CD4-positive, alpha-beta memory T cell (primary cell): ENCODE data around the gene IL22RA2. TPM values are rescaled to one million over a fixed set of nuclear protein-coding genes. Genes with fewer than 3 reads are reported as not detected.

Source experiments
- CTCF ChIA-PET: fragments of 350-600 bp; sonication (Branson Sonifier 250); formaldehyde crosslinking; loops from one replicate; lab custom pipeline; 2021; ENCODE audit warnings: inconsistent platforms; ENCODE audit not compliant: partially characterized antibody; lab: Charles Lee
- POLR2A ChIA-PET: fragments of 350-600 bp; sonication (Branson Sonifier 250); formaldehyde crosslinking; loops from one replicate; lab custom pipeline; 2021; ENCODE audit not compliant: partially characterized antibody; lab: Charles Lee
- DNase-seq, 5 donors: peaks; one replicate each; pipeline versions ENCODE4 v3.0.0 to v3.0.0-alpha.2; 2020 to 2022; ENCODE audit warnings: mixed read lengths in 1 of 5
- H3K27ac ChIP-seq: one replicate; pipeline ENCODE4 v1.7.0; 2013; ENCODE audit warnings: low read depth, low read length
- H3K27me3 ChIP-seq: 2 replicates; pipeline ENCODE4 v1.7.0; 2013; ENCODE audit warnings: mild to moderate bottlenecking, low read length, moderate library complexity; ENCODE audit not compliant: insufficient read depth
- H3K36me3 ChIP-seq: 2 replicates; pipeline ENCODE4 v1.7.0; 2013; ENCODE audit warnings: mild to moderate bottlenecking, low read length, moderate library complexity; ENCODE audit not compliant: insufficient read depth
- H3K4me1 ChIP-seq: 2 replicates; pipeline ENCODE4 v1.7.0; 2013; ENCODE audit warnings: mild to moderate bottlenecking, low read length, moderate library complexity; ENCODE audit not compliant: insufficient read depth
- H3K4me3 ChIP-seq, 2 donors: one replicate each; pipeline ENCODE4 v1.7.0; 2013; ENCODE audit warnings: low read length in 2 of 2, mild to moderate bottlenecking in 1 of 2
- H3K9me3 ChIP-seq, 2 donors: one replicate each; pipeline ENCODE4 v1.7.0; 2013; ENCODE audit warnings: low read length in 2 of 2, control low read depth in 1 of 2; ENCODE audit not compliant: control insufficient read depth in 1 of 2
- H3K27ac Mint-ChIP-seq, 7 donors: one replicate each; pipeline ENCODE4 v1.8.0; 2020 to 2021; ENCODE audit warnings: mixed read lengths in 7 of 7, mild to moderate bottlenecking in 6 of 7, inconsistent platforms in 3 of 7, moderate library complexity in 3 of 7
- H3K27me3 Mint-ChIP-seq, 2 donors: one replicate each; pipeline ENCODE4 v1.8.0; 2020 to 2021; ENCODE audit warnings: mixed read lengths in 2 of 2
- H3K36me3 Mint-ChIP-seq, 2 donors: one replicate each; pipeline ENCODE4 v1.8.0; 2020 to 2021; ENCODE audit warnings: mixed read lengths in 2 of 2, inconsistent platforms in 1 of 2, mild to moderate bottlenecking in 1 of 2
- H3K4me1 Mint-ChIP-seq, 4 donors: one replicate each; pipeline ENCODE4 v1.8.0; 2020 to 2021; ENCODE audit warnings: mixed read lengths in 4 of 4, mild to moderate bottlenecking in 1 of 4
- H3K4me3 Mint-ChIP-seq, 8 donors: one replicate each; pipeline ENCODE4 v1.8.0; 2020 to 2021; ENCODE audit warnings: mixed read lengths in 8 of 8, mild to moderate bottlenecking in 7 of 8, moderate library complexity in 6 of 8, inconsistent platforms in 3 of 8
- H3K9me3 Mint-ChIP-seq, 8 donors: one replicate each; pipeline ENCODE4 v1.8.0; 2020 to 2021; ENCODE audit warnings: mixed read lengths in 8 of 8, mild to moderate bottlenecking in 5 of 8, inconsistent platforms in 3 of 8, moderate library complexity in 1 of 8
- intact Hi-C: fragments of 100-400 bp; cut with micrococcal nuclease; formaldehyde crosslinking; loops from one replicate; pipeline ENCODE4 v1.15.1; 2023
- polyA plus RNA-seq, 2 donors: library from polyadenylated mRNA; unstranded; fragments of 300-500 nt; fragmentation: Illumina TruSeq; gene quantifications; one replicate each; pipeline ENCODE4 v1.2.3, GENCODE V29; 2021
- total RNA-seq, 2 experiments: library from RNA; stranded (reverse); gene quantifications; one replicate each; pipeline ENCODE4 v1.2.3, GENCODE V29; 2021

Gene IL22RA2
- total and polyA plus RNA-seq, 4 experiments from 2014 or later, result not detected

DNA sequence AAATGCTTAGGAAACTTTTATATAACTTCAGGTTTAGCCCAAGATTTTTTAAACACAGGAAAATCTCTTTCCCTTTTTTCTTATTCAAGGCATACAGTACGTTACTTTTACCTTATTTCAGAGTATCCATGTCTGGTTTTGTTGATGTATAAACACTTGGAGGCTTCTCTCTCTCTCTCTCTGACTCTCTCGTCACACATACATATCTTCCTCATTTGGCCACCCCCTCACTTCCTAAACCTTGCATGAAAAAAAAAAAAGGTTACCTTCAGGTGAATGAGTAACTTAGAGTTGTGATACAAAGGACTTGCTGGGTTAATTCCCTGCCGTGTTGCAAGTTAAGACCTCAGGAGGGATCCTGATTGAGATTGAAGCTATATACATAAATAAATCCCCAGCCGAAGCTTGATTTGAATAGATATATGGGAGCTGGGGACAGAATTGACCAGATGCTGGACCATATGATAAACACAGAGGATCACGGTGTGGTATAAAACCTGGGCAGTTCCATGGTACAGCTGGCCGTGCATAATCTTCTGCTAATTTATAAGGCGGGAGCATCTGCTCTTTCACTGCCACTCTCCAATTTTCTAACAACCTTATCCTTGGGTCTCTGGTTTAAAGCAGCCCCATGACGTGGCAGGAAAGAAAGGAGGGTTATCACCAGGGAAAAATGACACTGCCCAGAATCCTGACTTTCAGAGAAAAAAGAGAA lies 73.6 kb downstream of the IL22RA2 start:
- Histone ChIP-seq H3K27me3 (no peaks in the 10 kb centered on the region), H3K9me3 (no peaks in the 10 kb centered on the region), H3K4me3 (no peak overlapping the region), H3K36me3 (no peaks in the 10 kb centered on the region), H3K27ac (no peak overlapping the region), H3K4me1 (peaks cover 27% of the 10 kb centered on the region)
- Mint-ChIP-seq H3K4me1 (peaks cover 19 to 44% (median 22%) of the 10 kb centered on the region in 4 donors), H3K9me3 (peaks cover 0 to 8% (median 0%) of the 10 kb centered on the region in 8 donors), H3K27ac (peak overlapping the region in 2 of 7 donors; percentile 9 to 36), H3K27me3 (no peaks in the 10 kb centered on the region), H3K4me3 (no peak overlapping the region), H3K36me3 (no peaks in the 10 kb centered on the region)
- ChIA-PET POLR2A (no interaction called here), CTCF (no interaction called here)
- no peak for DNase-seq
- intact Hi-C loops, result no loop called here

DNA sequence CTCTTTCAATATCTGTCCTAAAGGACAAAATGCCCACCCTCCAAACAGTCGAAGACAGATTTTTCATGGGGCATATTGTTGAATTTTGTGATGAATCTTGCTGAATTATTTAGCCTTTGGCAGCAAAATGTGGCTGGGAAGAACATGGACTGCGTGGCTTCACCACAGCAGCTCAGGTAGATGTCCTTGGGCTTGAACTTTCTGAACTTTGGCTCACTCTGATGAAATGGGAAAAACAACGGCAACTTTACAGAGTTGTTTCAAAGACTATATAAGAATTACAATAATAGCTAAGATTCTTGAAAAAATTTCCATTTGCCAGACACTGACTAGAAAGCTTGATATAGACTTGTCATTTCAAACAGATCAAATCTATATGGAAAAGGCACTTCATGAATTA lies 75.9 kb downstream of the IL22RA2 start:
- ChIA-PET POLR2A (no interaction called here), CTCF (interaction anchor here (0.6 to 4.3 kb wide), 6 partner anchors 9 to 572 kb away, joined by 3 to 33 read pairs (median 4); no protein-coding TSS in a partner anchor)
- H3K4me1 Mint-ChIP-seq, result peaks cover 13 to 37% (median 16%) of the 10 kb centered on the region in 4 donors
- H3K27me3 ChIP-seq, result no peaks in the 10 kb centered on the region
- H3K4me3 Mint-ChIP-seq, result no peak overlapping the region
- no peak overlapping the region for H3K4me3 ChIP-seq
- intact Hi-C loops, result no loop called here
- H3K4me1 ChIP-seq, result peaks cover 20% of the 10 kb centered on the region
- DNase-seq, result no peak
- peaks cover 0 to 2% (median 0%) of the 10 kb centered on the region in 8 donors for H3K9me3 Mint-ChIP-seq
- no peak overlapping the region for H3K27ac ChIP-seq
- H3K27me3 Mint-ChIP-seq, result no peaks in the 10 kb centered on the region
- H3K9me3 ChIP-seq, result no peaks in the 10 kb centered on the region
- H3K36me3 ChIP-seq, result no peaks in the 10 kb centered on the region
- H3K27ac Mint-ChIP-seq, result peak overlapping the region in 1 of 7 donors; percentile 20
- no peaks in the 10 kb centered on the region for H3K36me3 Mint-ChIP-seq

DNA sequence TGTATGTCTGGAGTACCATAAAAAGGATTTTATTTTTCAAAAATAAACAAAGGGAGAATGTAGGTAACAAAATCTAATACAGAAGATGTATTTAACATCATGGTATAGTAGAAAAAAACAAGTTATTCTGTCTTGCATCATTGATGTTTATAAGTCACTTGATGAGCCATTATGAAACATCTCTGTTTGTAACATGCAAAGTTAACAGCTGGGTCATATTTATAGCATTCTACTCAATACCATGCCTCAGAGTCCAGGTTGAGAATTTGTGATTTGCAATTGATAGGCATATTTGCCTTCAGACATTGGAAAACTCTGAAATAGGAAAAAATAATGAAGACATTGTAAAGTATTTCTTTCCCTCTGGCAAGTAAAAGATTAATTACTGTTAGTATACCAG lies 76.4 kb downstream of the IL22RA2 start:
- no peaks in the 10 kb centered on the region for H3K36me3 Mint-ChIP-seq
- Histone ChIP-seq H3K27ac (no peak overlapping the region), H3K4me3 (no peak overlapping the region), H3K9me3 (no peaks in the 10 kb centered on the region), H3K27me3 (no peaks in the 10 kb centered on the region), H3K4me1 (peaks cover 19% of the 10 kb centered on the region), H3K36me3 (no peaks in the 10 kb centered on the region)
- ChIA-PET CTCF (interaction anchor here (0.9 to 4.3 kb wide), 5 partner anchors 10 to 217 kb away, joined by 3 to 33 read pairs (median 5); no protein-coding TSS in a partner anchor), POLR2A (no interaction called here)
- intact Hi-C loops, result no loop called here
- no peak for DNase-seq
- peaks cover 12 to 32% (median 15%) of the 10 kb centered on the region in 4 donors for H3K4me1 Mint-ChIP-seq
- no peaks in the 10 kb centered on the region for H3K27me3 Mint-ChIP-seq
- H3K9me3 Mint-ChIP-seq, result no peaks in the 10 kb centered on the region
- no peak overlapping the region for H3K27ac Mint-ChIP-seq
- H3K4me3 Mint-ChIP-seq, result no peak overlapping the region

DNA sequence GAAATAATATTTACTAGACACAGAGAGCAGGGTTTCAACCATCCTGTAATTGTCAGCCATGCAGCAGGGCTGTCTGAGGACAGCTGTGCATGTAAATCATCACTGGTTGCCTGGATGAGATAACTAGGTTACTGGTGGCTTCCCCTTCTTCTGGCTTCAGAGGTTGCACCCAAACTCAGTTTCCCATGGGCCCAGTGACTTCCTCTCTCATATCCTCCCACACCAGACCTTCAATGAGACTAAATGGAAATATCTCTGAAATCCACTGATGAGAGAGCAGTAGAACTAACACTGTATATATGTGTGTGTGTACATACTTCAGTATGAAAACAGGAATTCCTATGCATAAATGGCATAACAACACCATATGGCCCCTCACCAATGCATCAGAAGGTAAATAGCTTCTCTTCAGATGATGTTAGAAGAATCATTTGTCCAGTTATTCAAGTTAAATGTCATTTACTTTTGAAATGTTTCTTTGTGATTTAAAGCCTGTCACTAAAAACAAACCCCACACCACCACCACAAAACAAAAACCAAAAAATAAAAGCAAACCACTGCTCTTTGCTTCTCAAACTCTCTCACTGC lies 77.7 kb downstream of the IL22RA2 start:
- intact Hi-C loops, result no loop called here
- H3K27ac Mint-ChIP-seq, result peak overlapping the region in 4 of 7 donors; percentile 6 to 87 (median 50)
- peak overlapping the region in 2 of 8 donors; percentile 16 to 53 for H3K4me3 Mint-ChIP-seq
- H3K4me3 ChIP-seq, result no peak overlapping the region
- no peaks in the 10 kb centered on the region for H3K36me3 ChIP-seq
- CTCF ChIA-PET, result interaction anchor here (0.8 to 4.3 kb wide), 12 partner anchors 11 to 546 kb away, joined by 3 to 62 read pairs (median 4); no protein-coding TSS in a partner anchor
- no peaks in the 10 kb centered on the region for H3K9me3 ChIP-seq
- H3K36me3 Mint-ChIP-seq, result no peaks in the 10 kb centered on the region
- no peak overlapping the region for H3K27ac ChIP-seq
- no peaks in the 10 kb centered on the region for H3K9me3 Mint-ChIP-seq
- H3K4me1 Mint-ChIP-seq, result peaks cover 12 to 31% (median 15%) of the 10 kb centered on the region in 4 donors
- no peaks in the 10 kb centered on the region for H3K27me3 ChIP-seq
- no peak for DNase-seq
- POLR2A ChIA-PET, result interaction anchor here (2.9 kb wide), 1 partner anchor 70 kb away, joined by 16 read pairs; no protein-coding TSS in a partner anchor
- H3K4me1 ChIP-seq, result peaks cover 19% of the 10 kb centered on the region
- H3K27me3 Mint-ChIP-seq, result no peaks in the 10 kb centered on the region

DNA sequence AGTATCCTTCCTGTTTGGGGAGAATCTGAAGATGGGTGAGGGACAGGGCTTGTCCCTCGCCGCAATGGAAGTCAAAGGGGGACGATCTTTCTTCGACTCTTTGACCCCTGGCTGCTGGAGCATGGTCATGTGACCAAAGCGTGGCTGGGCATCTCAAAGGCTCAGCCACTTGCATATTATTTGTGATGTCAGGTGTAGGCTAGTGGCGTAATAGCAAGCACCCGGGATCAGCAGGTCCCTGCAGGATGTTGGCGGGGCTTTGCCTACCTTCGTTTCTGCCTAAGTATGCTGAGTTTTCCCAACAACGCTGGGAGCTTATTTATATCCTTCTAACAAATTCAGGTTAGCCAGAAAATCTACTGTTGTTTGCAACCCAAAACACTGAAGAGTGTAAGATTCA lies 78.4 kb downstream of the IL22RA2 start:
- ChIA-PET CTCF (interaction anchor here (0.8 to 4.3 kb wide), 31 partner anchors 8 to 581 kb away, joined by 3 to 62 read pairs (median 5); no protein-coding TSS in a partner anchor), POLR2A (interaction anchor here (0.6 to 2.9 kb wide), 3 partner anchors 71 to 220 kb away, joined by 4 to 16 read pairs (median 7); no protein-coding TSS in a partner anchor)
- H3K4me3 ChIP-seq, result no peak overlapping the region
- Mint-ChIP-seq H3K27ac (peak overlapping the region in 2 of 7 donors; percentile 61 to 67), H3K4me3 (peak overlapping the region in 1 of 8 donors; percentile 27), H3K4me1 (peaks cover 12 to 31% (median 15%) of the 10 kb centered on the region in 4 donors), H3K9me3 (no peaks in the 10 kb centered on the region), H3K36me3 (no peaks in the 10 kb centered on the region), H3K27me3 (peaks cover 3 to 4% of the 10 kb centered on the region in 2 donors)
- H3K36me3 ChIP-seq, result no peaks in the 10 kb centered on the region
- no peaks in the 10 kb centered on the region for H3K27me3 ChIP-seq
- no peak overlapping the region for H3K27ac ChIP-seq
- peaks cover 19% of the 10 kb centered on the region for H3K4me1 ChIP-seq
- H3K9me3 ChIP-seq, result no peaks in the 10 kb centered on the region
- DNase-seq, result no peak
- intact Hi-C loops, result no loop called here

DNA sequence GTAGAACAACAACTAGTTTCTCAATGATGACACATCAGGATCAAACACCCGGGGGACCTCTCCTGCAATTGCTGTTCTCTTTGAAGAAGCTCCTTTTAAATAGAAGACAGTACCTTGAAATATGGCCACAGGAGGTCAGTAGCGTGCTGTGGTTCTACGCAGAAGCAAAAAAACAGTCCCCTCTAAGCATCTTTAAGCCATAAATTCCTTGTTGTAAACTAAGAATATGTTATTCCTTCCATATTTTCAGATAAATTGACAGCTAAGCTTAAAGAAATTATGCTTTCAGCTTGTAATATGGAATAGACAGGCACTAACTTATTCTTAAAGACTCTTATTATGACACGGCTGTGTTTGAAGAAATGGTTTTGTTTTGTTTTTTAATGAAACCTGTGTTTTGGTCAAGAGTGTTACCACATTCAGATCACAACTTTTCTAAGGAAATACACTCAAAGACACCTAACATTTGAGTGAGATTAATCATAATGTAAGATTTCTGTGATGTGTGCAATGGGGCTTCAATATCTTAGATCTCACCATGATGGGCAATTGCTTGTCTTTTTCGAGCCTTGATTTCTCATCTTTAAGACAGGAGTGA lies 78.9 kb downstream of the IL22RA2 start:
- H3K27me3 ChIP-seq, result no peaks in the 10 kb centered on the region
- no peaks in the 10 kb centered on the region for H3K36me3 ChIP-seq
- ChIA-PET CTCF (interaction anchor here (0.7 to 4.3 kb wide), 42 partner anchors 8 to 581 kb away, joined by 3 to 62 read pairs (median 4); no protein-coding TSS in a partner anchor), POLR2A (interaction anchor here (0.6 to 2.9 kb wide), 4 partner anchors 9 to 220 kb away, joined by 3 to 16 read pairs (median 6); no protein-coding TSS in a partner anchor)
- peak; percentile 55 to 59 (median 57) for DNase-seq
- Mint-ChIP-seq H3K27me3 (peaks cover 3 to 4% of the 10 kb centered on the region in 2 donors), H3K9me3 (no peaks in the 10 kb centered on the region), H3K4me3 (peak overlapping the region in 3 of 8 donors; percentile 13 to 42 (median 27)), H3K36me3 (no peaks in the 10 kb centered on the region), H3K27ac (peak overlapping the region in 3 of 7 donors; percentile 42 to 67 (median 61)), H3K4me1 (peaks cover 12 to 26% (median 15%) of the 10 kb centered on the region in 4 donors)
- H3K27ac ChIP-seq, result no peak overlapping the region
- H3K9me3 ChIP-seq, result no peaks in the 10 kb centered on the region
- intact Hi-C loops, result loop anchor here (1.0 to 5.0 kb wide), 7 partner anchors 72 to 547 kb away; no protein-coding TSS in a partner anchor
- no peak overlapping the region for H3K4me3 ChIP-seq
- H3K4me1 ChIP-seq, result peaks cover 19% of the 10 kb centered on the region
